GM23248 (cell line): ENCODE measurements around the gene SEMA5A.

Experiments used
- EZH2 ChIP-seq: fragments of 200-600 bp; sonication (generic); IDR thresholded peaks from 2 replicates; pipeline ENCODE4 v1.6.1; 2018; ENCODE audit warnings: antibody characterized with exemption, mild to moderate bottlenecking; ENCODE audit not compliant: insufficient read depth, poor library complexity, severe bottlenecking
- EZH2phosphoT487 ChIP-seq: fragments of 200-600 bp; sonication (generic); IDR thresholded peaks from 2 replicates; pipeline ENCODE4 v1.6.1; 2018; ENCODE audit warnings: antibody characterized with exemption, moderate library complexity, mild to moderate bottlenecking, low read depth; ENCODE audit not compliant: insufficient read depth

DNA sequence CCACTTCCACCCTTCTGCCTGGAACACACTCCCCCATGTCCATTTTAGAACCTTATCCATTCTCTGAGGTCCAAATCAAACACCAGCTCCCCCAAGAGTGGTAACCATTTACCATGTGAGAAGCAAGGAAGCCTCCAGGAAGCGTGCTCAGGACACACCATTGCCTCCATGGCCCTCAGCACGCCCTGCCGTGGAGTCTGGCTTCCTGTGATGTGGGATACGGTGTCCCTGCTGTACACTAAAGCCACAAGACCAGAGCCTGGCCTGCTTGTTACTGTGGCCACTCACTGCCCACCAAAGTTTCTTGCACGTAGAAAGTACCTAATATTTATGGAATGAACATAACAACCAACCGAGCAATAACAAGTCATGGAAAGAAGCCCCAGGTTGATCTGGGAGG, 151.7 kb downstream of the SEMA5A start:
- TF ChIP-seq EZH2 (no peak), EZH2phosphoT487 (no peak)
